Vagina (tissue), 2 donors: Measurements from ENCODE around the gene GEN1.

Experiments
- CTCF ChIP-seq, 3 experiments: fragments of 450-650 bp in 2 of 3; fragments of 200-600 bp in 1 of 3; sonication (generic) in 1 of 3; IDR thresholded peaks; one replicate each; pipeline ENCODE4 v1.5.1; 2017 to 2019; ENCODE audit warnings: antibody characterized with exemption in 3 of 3, mild to moderate bottlenecking in 2 of 3, moderate library complexity in 2 of 3
- POLR2AphosphoS5 ChIP-seq, 2 donors: sonication (generic); formaldehyde crosslinking; IDR thresholded peaks; one replicate each; pipeline ENCODE4 v1.9.0; 2017; ENCODE audit warnings: antibody characterized with exemption in 2 of 2, mild to moderate bottlenecking in 2 of 2, low read depth in 1 of 2; ENCODE audit not compliant: insufficient read depth in 1 of 2

GRCh38 chr2:17763641-17764333 lies 9.8 kb downstream of the GEN1 start:
- TF ChIP-seq CTCF (IDR thresholded peaks at IDR 0.05), result no peak
- no peak for TF ChIP-seq POLR2AphosphoS5 (IDR thresholded peaks at IDR 0.05; ENCODE audit: insufficient read depth in 1 of 2, low read depth in 1 of 2)
